GM18870 (cell line): ENCODE results near the gene NELL1.

Experiments
- ATAC-seq: cut with Tn5 transposase; IDR thresholded peaks from one replicate; pipeline ENCODE4 v1.9.1; 2021; ENCODE audit warnings: moderate library complexity; ENCODE audit not compliant: unreplicated experiment

NELL1 gene

DNA sequence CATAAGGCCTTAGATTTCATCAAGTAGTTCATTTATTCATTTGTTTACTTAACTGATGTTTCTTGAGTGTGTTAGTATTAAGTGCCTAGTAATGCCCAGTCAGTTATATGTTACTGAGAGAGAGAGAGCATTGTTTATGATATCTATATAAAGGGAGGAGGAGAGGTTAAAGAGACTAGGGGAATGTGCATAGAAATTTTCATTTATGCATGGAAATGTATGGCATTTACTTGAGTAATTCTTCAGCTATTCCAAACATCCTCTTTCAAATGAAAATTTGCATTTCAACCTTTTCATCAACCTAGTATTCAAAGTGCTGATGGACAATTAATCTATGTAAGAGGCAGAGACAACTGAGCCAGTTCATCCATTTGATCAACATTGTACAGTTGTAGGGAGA lies 199.7 kb downstream of the NELL1 start:
- ATAC-seq = no peak

- no peak for ATAC-seq
Measured at GRCh38 chr11:20873054-20873453, 203.7 kb downstream of the NELL1 start.

GRCh38 chr11:20874358-20874757 lies 205.0 kb downstream of the NELL1 start:
- ATAC-seq = no peak

- no peak for ATAC-seq
Measured at GRCh38 chr11:20875889-20876288, 206.5 kb downstream of the NELL1 start.

DNA sequence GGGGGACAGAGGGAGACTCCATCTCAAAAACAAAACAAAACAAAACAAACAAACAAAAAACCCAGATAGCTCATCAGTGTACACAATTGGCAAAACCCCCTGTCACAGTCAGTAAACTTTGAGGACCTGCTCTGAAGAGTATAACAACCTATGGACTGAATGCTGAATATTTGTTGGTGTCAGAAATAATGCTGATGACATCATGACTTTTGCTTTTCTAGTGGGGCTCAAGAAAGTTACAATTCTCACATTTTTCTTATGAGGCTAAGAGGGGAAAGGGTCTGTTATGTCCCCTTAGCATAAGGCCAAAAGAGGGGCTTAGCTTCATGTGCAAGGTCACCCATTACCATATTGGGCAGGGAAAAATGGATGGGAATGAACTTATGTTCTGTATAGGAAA lies 207.4 kb downstream of the NELL1 start:
- ATAC-seq = no peak

DNA sequence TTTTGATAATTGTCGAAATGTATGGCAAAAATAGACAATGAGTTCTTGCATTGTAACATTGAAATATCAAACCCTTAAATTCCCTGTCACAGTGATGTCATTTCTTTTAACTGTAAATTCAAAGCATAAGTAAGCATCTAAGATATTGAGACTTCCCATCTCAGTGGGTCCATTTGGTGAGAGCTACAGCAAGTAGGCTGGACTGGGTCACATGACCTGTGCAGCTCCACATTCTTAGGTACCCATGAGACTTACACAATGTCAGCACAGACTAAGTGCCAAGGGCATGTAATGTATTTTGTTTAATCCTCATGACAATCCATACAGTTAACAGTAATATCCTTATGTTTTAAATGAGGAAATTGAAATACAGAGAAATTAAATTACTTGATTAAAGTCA lies 210.7 kb downstream of the NELL1 start:
- no peak for ATAC-seq

GRCh38 chr11:20881328-20882079 lies 212.1 kb downstream of the NELL1 start:
- ATAC-seq = no peak

DNA sequence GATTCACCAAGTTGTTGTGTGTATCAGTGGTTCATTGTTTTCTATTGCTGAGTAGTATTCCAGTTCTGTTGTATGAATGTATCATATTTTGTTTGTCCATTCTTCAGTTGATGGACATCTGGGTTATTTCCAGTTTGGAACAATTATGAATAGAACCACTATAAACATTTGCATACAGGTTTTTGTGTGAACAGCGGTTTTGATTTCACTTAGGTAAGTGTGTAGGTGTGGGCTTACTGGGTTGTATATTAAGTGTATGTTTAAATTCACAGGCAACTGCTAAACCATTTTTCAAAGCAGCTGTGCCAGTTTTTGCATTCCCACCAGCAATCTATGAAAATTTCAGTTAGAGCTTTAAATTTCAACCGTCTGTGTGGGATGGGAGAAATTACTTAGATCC lies 217.8 kb downstream of the NELL1 start:
- ATAC-seq = no peak

- no peak for ATAC-seq
Measured at GRCh38 chr11:20894296-20894695, 224.9 kb downstream of the NELL1 start.

DNA sequence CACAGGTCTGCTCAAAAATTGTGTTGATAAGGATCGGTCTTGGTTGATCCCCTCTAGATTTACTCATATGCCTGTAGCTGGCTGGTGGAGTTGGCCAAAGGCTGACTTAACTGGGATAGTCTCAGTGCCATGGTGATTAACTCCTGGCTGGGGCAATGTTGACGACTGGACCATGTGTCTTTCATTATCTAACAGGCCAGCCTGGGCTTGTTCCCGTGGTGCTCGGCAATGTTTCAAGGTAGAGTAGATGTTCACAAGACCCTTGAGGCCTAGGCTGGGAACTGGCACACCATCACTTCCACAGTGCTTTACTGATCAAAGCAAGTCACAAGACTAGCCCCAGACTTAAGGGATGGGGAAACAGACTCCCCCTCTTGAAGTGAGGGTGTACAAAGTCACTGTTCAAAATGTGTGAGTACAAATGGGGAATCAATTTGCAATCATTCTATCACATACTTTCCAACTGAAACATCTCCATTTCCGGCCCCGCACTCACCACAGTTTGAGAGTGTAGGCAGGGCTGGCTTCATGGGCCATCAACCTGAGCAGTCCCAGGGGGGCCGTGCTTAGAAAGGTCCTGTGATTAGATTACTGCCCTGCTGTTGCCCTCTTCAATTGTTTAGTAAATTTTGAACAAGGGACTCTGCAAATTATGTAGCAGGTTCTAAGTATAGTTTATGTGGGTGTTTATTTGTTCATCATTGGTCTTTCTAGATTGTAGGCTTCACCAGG lies 240.8 kb downstream of the NELL1 start:
- ATAC-seq = no peak

- ATAC-seq = no peak
Measured at GRCh38 chr11:20910733-20911132, 241.3 kb downstream of the NELL1 start.

DNA sequence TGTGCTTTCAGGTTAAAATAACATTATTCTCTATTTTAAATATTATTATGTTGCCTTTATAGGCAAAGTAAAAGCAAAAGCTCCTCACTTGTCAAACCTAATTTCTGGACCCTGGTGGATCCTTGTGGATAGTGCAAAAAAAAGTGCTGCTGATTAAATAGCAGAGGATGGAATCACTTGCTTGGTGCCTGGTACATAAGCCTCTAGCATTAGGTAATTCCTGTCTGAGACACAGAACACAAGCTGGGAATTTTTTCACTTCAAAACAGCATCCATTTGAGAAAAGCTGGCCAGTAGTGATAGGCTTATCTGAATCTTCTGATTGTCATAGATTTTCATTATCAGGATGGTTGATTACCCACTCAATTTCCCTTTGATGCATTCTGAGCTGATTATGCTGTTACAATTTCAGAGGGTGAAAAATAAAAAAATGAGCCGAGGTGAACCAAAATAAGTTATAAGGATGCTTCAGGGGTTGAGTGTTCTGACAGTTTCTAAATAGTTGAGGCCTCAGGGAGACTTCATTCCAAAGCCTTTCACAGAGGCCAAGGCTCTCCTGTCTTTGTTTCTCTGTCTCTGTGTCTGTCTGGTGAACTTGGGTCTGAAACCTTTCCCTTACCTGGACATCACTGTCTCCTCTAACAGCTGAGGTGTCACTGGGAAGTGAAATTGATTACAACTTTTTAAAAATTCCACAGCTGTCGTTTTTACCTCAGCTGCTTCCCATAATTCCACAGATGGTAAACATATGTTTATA lies 242.9 kb downstream of the NELL1 start:
- ATAC-seq = no peak

- no peak for ATAC-seq
Measured at GRCh38 chr11:20912922-20913512, 243.6 kb downstream of the NELL1 start.

GRCh38 chr11:20917306-20917705 lies 247.9 kb downstream of the NELL1 start:
- no peak for ATAC-seq

DNA sequence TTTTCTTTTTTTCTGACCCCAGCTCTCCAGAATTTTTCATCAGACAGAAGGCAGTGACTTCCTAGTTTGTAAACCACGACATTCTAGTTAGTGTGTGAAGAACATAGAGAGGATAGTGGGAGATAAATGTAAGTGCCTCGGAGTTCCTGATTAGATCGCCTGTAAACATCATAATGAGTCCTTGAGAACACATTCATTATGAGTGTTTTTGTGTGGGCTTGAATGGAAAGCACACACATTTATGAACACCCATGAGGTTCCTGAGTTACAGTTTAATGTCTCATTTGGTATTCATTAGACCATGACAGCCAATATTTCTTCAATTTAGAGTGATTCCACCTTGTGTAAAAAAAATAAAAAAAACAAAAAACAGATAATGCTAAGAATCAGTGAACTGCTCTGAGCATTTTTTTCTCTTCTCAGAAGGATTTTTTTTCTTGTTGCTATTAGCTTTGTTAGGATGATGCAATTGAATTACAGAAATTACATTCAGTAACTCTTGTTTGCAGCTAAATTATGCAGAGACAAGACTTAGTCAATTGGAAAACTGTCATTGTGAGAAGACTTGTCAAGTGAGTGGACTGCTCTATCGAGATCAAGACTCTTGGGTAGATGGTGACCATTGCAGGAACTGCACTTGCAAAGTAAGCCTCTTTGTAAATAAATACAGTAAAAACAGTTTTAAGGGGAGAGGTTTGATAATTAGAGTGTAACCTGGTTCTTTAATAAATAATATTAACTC lies 257.6 kb downstream of the NELL1 start:
- ATAC-seq = no peak

DNA sequence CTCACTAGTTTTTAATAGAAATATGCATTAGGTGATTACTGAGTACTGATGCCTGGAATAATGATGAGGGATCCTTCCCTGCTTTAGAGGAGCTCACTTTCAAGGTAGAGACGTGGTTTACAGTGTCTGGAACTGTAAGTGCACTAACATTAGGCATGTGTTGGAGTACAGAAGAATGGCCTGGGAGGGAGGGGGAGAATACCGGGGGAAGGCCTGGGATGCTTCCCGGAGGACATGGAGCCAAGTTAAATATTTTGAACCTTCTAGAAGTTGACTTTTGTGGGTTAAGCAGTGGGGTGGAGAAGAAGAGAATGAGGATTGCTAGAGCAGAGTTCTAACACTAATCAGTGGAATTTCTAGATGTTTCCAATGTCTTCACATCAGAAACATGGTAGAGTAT lies 261.6 kb downstream of the NELL1 start:
- ATAC-seq = no peak

DNA sequence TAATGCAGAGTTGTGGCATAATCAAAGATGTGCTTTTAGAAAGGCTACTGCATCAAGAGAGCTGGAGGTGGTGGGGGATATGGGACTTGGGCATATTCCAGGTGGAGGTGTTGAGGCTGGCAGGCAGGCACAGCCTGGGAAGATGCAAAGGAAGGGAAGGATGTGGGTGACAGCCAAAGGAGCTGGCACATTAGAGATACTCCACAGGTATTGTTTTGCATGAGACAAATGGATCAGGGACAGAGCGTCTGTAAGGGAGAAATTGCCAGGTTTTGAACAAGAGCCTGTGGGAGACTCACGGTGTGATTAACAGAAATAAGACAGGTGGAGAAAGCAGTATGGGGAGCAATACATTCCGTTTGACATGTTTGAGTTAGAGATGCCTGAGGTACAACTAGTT lies 263.7 kb downstream of the NELL1 start:
- ATAC-seq = no peak

DNA sequence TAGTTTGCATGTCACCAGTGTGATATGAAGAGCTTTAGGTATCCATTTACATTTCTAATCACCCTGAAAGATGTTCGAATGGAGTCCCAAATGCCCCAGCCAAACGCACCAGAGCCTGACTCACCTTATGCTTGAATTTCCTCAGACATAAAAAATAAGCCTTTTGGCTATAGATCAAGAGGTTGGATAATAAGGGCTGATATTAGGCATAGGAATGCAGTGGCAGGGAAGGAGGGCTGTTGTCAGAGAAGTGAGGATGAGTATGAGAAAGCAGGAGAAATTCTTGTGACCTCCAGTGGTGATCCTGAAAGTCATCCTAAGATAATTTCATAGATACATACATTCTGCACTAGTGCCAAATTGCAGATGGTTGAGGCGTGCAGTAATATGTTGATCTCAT lies 264.6 kb downstream of the NELL1 start:
- ATAC-seq = no peak

DNA sequence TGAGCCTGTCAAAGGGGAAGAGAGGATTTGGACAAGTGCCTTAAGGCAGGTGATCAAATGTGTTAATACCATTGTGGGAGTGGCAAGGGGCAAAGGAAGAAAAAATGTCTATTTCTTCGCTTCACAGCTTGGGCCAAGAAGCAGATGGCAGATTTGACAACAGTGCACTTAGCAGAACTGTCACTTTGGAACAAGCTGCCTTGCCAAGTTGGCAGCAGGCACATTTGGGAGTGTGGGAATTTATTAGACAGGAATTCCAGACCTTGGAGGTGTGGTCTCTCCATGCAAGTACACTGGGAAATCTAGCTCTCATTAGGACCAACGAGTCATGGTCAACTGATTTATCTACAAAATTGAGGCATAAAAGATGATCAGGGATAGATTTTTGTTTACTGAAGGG lies 265.1 kb downstream of the NELL1 start:
- no peak for ATAC-seq

DNA sequence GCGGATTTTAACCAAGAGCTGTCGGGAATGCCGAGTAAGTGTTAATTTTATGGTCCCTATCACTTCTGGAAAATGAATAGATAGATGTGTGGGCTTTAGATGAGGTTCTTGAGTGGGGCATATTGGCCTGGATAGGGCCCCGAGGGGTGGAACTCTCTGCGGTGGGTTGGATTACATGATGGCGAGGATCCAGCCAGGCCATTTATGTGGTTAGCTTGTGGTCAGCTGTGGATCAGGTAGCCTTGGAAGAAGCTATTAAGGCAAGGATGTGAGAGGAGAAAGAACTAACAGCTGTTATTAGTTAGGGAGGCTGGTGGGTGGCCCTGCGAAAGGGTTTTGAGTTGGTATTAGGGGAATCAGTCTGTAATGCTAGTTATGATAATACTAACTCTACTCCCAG lies 268.4 kb downstream of the NELL1 start:
- ATAC-seq = no peak

DNA sequence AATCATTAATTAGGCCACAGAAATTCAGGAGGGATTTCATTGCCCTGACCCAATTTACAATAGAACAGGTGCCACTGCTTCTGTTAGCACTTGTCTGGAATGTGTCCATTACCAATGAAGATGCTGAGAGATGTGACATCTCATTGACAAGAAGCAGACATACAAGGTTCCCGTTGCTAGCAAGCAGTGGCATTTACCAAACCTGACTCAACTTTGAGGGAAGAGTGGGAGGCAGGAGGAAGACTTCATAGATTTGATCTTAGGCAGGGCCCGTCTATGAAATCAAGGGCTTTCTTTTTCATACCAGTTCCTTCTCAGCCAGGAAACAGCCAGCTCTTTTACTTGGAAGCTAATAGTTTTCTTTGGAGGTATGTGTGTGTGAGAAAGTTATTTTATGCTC lies 280.2 kb downstream of the NELL1 start:
- ATAC-seq = no peak
